SK-N-SH (cell line): ENCODE data around the gene MFNG.

Experiments used
- EZH2phosphoT487 ChIP-seq: fragments of 200-600 bp; sonication (generic); IDR thresholded peaks from 2 replicates; pipeline ENCODE4 v1.6.1; 2017; ENCODE audit warnings: low read depth, mixed run types, mild to moderate bottlenecking, antibody characterized with exemption, moderate library complexity, borderline replicate concordance
- FOSL2 ChIP-seq: IDR thresholded peaks from 2 replicates; pipeline ENCODE4 v1.4.0; 2012; ENCODE audit warnings: low read depth, mild to moderate bottlenecking, moderate library complexity, borderline replicate concordance
- POLR2AphosphoS5 ChIP-seq: IDR thresholded peaks from 2 replicates; pipeline ENCODE4 v1.6.1; 2012; ENCODE audit warnings: low read depth, low read length
- RXRA ChIP-seq: IDR thresholded peaks from 2 replicates; pipeline ENCODE4 v1.4.0; 2012; ENCODE audit warnings: low read depth, mild to moderate bottlenecking, borderline replicate concordance
- TAF1 ChIP-seq: IDR thresholded peaks from 2 replicates; pipeline ENCODE4 v1.6.1; 2012; ENCODE audit warnings: low read depth, mild to moderate bottlenecking, low read length, moderate library complexity, borderline replicate concordance
- YY1 ChIP-seq: IDR thresholded peaks from 2 replicates; pipeline ENCODE4 v1.4.0; 2012; ENCODE audit warnings: low read depth, mild to moderate bottlenecking
- TF ChIP-seq, protein P1 (sequence below): IDR thresholded peaks from 2 replicates; pipeline ENCODE4 v1.4.0; 2012; ENCODE audit warnings: low read depth, borderline replicate concordance
- TF ChIP-seq, protein P2 (sequence below): fragments of 150-350 bp; IDR thresholded peaks from 2 replicates; pipeline ENCODE4 v1.6.1; 2017; ENCODE audit warnings: antibody characterized with exemption, low read length, low read depth, borderline replicate concordance
- TF ChIP-seq, protein P3 (sequence below): fragments of 200-600 bp; sonication (generic); IDR thresholded peaks from 2 replicates; pipeline ENCODE4 v1.6.1; 2017; ENCODE audit warnings: antibody characterized with exemption, mild to moderate bottlenecking, moderate library complexity
- TF ChIP-seq, protein P4 (sequence below): fragments of 150-350 bp; IDR thresholded peaks from 2 replicates; pipeline ENCODE4 v1.6.1; 2016; ENCODE audit warnings: mild to moderate bottlenecking, low read depth, low read length

DNA sequence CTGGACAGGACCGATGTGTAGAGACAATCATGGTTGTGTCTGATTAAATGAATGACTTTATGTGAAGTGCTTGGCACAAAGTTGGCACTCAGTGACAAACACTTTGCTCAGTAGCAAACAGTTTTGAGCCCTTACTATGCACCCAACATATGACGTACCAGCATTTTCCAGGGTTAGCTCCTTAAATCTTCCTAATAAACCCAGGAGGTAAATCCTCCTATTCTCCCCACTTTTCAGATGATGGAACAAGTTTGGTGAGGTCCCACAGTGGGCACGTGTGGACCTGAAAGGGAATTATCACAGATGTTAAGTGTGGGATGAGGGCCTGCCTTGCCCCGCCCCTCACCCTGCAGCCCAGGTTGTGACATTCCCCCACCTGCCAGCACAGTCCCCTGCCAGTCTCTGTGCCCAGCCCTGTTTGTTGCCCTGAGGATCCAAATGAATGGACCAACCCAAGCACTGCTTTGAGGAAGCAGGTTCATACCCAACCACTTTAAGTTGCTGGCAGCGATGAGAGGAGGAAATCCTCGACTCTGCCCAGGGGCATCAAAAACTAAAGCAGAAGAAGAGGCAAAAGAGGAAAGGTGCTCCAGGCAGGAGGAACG lies 39.7 kb upstream of the MFNG start:
- no peak for TF ChIP-seq RXRA
- TF ChIP-seq, protein P1, sequence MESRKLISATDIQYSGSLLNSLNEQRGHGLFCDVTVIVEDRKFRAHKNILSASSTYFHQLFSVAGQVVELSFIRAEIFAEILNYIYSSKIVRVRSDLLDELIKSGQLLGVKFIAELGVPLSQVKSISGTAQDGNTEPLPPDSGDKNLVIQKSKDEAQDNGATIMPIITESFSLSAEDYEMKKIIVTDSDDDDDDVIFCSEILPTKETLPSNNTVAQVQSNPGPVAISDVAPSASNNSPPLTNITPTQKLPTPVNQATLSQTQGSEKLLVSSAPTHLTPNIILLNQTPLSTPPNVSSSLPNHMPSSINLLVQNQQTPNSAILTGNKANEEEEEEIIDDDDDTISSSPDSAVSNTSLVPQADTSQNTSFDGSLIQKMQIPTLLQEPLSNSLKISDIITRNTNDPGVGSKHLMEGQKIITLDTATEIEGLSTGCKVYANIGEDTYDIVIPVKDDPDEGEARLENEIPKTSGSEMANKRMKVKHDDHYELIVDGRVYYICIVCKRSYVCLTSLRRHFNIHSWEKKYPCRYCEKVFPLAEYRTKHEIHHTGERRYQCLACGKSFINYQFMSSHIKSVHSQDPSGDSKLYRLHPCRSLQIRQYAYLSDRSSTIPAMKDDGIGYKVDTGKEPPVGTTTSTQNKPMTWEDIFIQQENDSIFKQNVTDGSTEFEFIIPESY = no peak
- TF ChIP-seq POLR2AphosphoS5 = no peak
- TF ChIP-seq, protein P2, sequence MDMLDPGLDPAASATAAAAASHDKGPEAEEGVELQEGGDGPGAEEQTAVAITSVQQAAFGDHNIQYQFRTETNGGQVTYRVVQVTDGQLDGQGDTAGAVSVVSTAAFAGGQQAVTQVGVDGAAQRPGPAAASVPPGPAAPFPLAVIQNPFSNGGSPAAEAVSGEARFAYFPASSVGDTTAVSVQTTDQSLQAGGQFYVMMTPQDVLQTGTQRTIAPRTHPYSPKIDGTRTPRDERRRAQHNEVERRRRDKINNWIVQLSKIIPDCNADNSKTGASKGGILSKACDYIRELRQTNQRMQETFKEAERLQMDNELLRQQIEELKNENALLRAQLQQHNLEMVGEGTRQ = no peak
- TF ChIP-seq YY1 = no peak
- TF ChIP-seq, protein P3, sequence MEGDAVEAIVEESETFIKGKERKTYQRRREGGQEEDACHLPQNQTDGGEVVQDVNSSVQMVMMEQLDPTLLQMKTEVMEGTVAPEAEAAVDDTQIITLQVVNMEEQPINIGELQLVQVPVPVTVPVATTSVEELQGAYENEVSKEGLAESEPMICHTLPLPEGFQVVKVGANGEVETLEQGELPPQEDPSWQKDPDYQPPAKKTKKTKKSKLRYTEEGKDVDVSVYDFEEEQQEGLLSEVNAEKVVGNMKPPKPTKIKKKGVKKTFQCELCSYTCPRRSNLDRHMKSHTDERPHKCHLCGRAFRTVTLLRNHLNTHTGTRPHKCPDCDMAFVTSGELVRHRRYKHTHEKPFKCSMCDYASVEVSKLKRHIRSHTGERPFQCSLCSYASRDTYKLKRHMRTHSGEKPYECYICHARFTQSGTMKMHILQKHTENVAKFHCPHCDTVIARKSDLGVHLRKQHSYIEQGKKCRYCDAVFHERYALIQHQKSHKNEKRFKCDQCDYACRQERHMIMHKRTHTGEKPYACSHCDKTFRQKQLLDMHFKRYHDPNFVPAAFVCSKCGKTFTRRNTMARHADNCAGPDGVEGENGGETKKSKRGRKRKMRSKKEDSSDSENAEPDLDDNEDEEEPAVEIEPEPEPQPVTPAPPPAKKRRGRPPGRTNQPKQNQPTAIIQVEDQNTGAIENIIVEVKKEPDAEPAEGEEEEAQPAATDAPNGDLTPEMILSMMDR = no peak
- TF ChIP-seq, protein P4, sequence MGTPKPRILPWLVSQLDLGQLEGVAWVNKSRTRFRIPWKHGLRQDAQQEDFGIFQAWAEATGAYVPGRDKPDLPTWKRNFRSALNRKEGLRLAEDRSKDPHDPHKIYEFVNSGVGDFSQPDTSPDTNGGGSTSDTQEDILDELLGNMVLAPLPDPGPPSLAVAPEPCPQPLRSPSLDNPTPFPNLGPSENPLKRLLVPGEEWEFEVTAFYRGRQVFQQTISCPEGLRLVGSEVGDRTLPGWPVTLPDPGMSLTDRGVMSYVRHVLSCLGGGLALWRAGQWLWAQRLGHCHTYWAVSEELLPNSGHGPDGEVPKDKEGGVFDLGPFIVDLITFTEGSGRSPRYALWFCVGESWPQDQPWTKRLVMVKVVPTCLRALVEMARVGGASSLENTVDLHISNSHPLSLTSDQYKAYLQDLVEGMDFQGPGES = no peak
- no peak for TF ChIP-seq FOSL2
- no peak for TF ChIP-seq TAF1
- no peak for TF ChIP-seq EZH2phosphoT487
